ENCODE measurements around the gene NTSR1.

NTSR1 gene

GRCh38 chr20:62762376-62762775 is 53.7 kb downstream of the NTSR1 start:
- no peaks in the 10 kb centered on the region for H3K9me3 ChIP-seq (ENCODE audit: control insufficient read depth in 1 of 2, low read length in 2 of 2)
- H3K27me3 ChIP-seq (ENCODE audit: control insufficient read depth in 1 of 2, insufficient read depth in 2 of 2, low read length in 2 of 2): peaks cover 0 to 3% of the 10 kb centered on the region in 2 donors
- H3K36me3 ChIP-seq (ENCODE audit: control insufficient read depth in 1 of 2, insufficient read depth in 2 of 2, low read length in 2 of 2): no peaks in the 10 kb centered on the region
- H3K9ac ChIP-seq (ENCODE audit: low read depth in 1 of 2, low read length in 2 of 2): no peak overlapping the region
- no peak overlapping the region for H3K4me3 ChIP-seq (ENCODE audit: low read depth in 1 of 2, low read length in 2 of 2)
- no peak overlapping the region for H3K27ac ChIP-seq (ENCODE audit: low read depth, low read length)
- H3K4me1 ChIP-seq (ENCODE audit: control insufficient read depth in 1 of 2, insufficient read depth in 2 of 2, low read length in 2 of 2): peaks cover 0 to 6% of the 10 kb centered on the region in 2 donors

GRCh38 chr20:62762801-62763368 is 54.2 kb downstream of the NTSR1 start:
- no peaks in the 10 kb centered on the region for H3K36me3 ChIP-seq (ENCODE audit: control insufficient read depth in 1 of 2, insufficient read depth in 2 of 2, low read length in 2 of 2)
- H3K9ac ChIP-seq (ENCODE audit: low read depth in 1 of 2, low read length in 2 of 2): no peak overlapping the region
- H3K9me3 ChIP-seq (ENCODE audit: control insufficient read depth in 1 of 2, low read length in 2 of 2): no peaks in the 10 kb centered on the region
- H3K27ac ChIP-seq (ENCODE audit: low read depth, low read length): no peak overlapping the region
- no peaks in the 10 kb centered on the region for H3K27me3 ChIP-seq (ENCODE audit: control insufficient read depth in 1 of 2, insufficient read depth in 2 of 2, low read length in 2 of 2)
- no peak overlapping the region for H3K4me3 ChIP-seq (ENCODE audit: low read depth in 1 of 2, low read length in 2 of 2)
- peaks cover 0 to 6% of the 10 kb centered on the region in 2 donors for H3K4me1 ChIP-seq (ENCODE audit: control insufficient read depth in 1 of 2, insufficient read depth in 2 of 2, low read length in 2 of 2)

- Histone ChIP-seq H3K9ac (ENCODE audit: low read depth in 1 of 2, low read length in 2 of 2) (no peak overlapping the region), H3K27ac (ENCODE audit: low read depth, low read length) (no peak overlapping the region), H3K9me3 (ENCODE audit: control insufficient read depth in 1 of 2, low read length in 2 of 2) (no peaks in the 10 kb centered on the region), H3K36me3 (ENCODE audit: control insufficient read depth in 1 of 2, insufficient read depth in 2 of 2, low read length in 2 of 2) (no peaks in the 10 kb centered on the region), H3K4me3 (ENCODE audit: low read depth in 1 of 2, low read length in 2 of 2) (no peak overlapping the region), H3K27me3 (ENCODE audit: control insufficient read depth in 1 of 2, insufficient read depth in 2 of 2, low read length in 2 of 2) (no peaks in the 10 kb centered on the region), H3K4me1 (ENCODE audit: control insufficient read depth in 1 of 2, insufficient read depth in 2 of 2, low read length in 2 of 2) (peaks cover 3 to 6% of the 10 kb centered on the region in 2 donors)
Observed at GRCh38 chr20:62763404-62763803, 54.8 kb downstream of the NTSR1 start.

- Histone ChIP-seq H3K4me1 (ENCODE audit: control insufficient read depth in 1 of 2, insufficient read depth in 2 of 2, low read length in 2 of 2) (peaks cover 11 to 12% of the 10 kb centered on the region in 2 donors), H3K27ac (ENCODE audit: low read depth, low read length) (no peak overlapping the region), H3K4me3 (ENCODE audit: low read depth in 1 of 2, low read length in 2 of 2) (no peak overlapping the region), H3K9ac (ENCODE audit: low read depth in 1 of 2, low read length in 2 of 2) (no peak overlapping the region), H3K27me3 (ENCODE audit: control insufficient read depth in 1 of 2, insufficient read depth in 2 of 2, low read length in 2 of 2) (no peaks in the 10 kb centered on the region), H3K9me3 (ENCODE audit: control insufficient read depth in 1 of 2, low read length in 2 of 2) (no peaks in the 10 kb centered on the region), H3K36me3 (ENCODE audit: control insufficient read depth in 1 of 2, insufficient read depth in 2 of 2, low read length in 2 of 2) (no peaks in the 10 kb centered on the region)
Observed at GRCh38 chr20:62764156-62764935, 55.7 kb downstream of the NTSR1 start.

DNA sequence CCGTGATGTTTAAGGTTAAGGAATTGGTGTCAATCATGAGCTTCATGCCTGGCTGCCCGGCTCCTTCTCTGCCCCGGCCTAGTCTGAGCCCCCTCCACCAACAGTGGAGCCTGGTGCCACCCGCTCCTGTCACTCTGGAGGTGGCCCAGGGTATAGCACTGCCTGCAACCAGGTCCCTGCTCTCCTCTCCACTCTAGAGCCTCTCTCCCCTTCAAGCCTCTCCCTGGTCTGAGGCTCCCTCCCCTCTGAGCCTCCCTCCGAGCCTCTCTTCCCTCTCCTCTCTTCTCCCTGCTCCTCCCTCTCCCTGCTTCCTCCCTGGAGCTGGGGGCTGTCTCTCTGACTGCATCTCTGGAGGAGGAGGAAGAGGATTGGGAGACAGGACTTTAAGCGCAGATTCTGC is 56.4 kb downstream of the NTSR1 start:
- H3K36me3 ChIP-seq (ENCODE audit: control insufficient read depth in 1 of 2, insufficient read depth in 2 of 2, low read length in 2 of 2): no peaks in the 10 kb centered on the region
- H3K27ac ChIP-seq (ENCODE audit: low read depth, low read length): no peak overlapping the region
- no peaks in the 10 kb centered on the region for H3K27me3 ChIP-seq (ENCODE audit: control insufficient read depth in 1 of 2, insufficient read depth in 2 of 2, low read length in 2 of 2)
- no peak overlapping the region for H3K9ac ChIP-seq (ENCODE audit: low read depth in 1 of 2, low read length in 2 of 2)
- H3K9me3 ChIP-seq (ENCODE audit: control insufficient read depth in 1 of 2, low read length in 2 of 2): no peaks in the 10 kb centered on the region
- no peak overlapping the region for H3K4me3 ChIP-seq (ENCODE audit: low read depth in 1 of 2, low read length in 2 of 2)
- H3K4me1 ChIP-seq (ENCODE audit: control insufficient read depth in 1 of 2, insufficient read depth in 2 of 2, low read length in 2 of 2): peaks cover 11 to 12% of the 10 kb centered on the region in 2 donors

- no peaks in the 10 kb centered on the region for H3K9me3 ChIP-seq (ENCODE audit: control insufficient read depth in 1 of 2, low read length in 2 of 2)
- H3K9ac ChIP-seq (ENCODE audit: low read depth in 1 of 2, low read length in 2 of 2): no peak overlapping the region
- no peaks in the 10 kb centered on the region for H3K36me3 ChIP-seq (ENCODE audit: control insufficient read depth in 1 of 2, insufficient read depth in 2 of 2, low read length in 2 of 2)
- H3K27ac ChIP-seq (ENCODE audit: low read depth, low read length): no peak overlapping the region
- no peak overlapping the region for H3K4me3 ChIP-seq (ENCODE audit: low read depth in 1 of 2, low read length in 2 of 2)
- no peaks in the 10 kb centered on the region for H3K27me3 ChIP-seq (ENCODE audit: control insufficient read depth in 1 of 2, insufficient read depth in 2 of 2, low read length in 2 of 2)
- peaks cover 11 to 12% of the 10 kb centered on the region in 2 donors for H3K4me1 ChIP-seq (ENCODE audit: control insufficient read depth in 1 of 2, insufficient read depth in 2 of 2, low read length in 2 of 2)
Observed at GRCh38 chr20:62765432-62766070, 56.9 kb downstream of the NTSR1 start.

DNA sequence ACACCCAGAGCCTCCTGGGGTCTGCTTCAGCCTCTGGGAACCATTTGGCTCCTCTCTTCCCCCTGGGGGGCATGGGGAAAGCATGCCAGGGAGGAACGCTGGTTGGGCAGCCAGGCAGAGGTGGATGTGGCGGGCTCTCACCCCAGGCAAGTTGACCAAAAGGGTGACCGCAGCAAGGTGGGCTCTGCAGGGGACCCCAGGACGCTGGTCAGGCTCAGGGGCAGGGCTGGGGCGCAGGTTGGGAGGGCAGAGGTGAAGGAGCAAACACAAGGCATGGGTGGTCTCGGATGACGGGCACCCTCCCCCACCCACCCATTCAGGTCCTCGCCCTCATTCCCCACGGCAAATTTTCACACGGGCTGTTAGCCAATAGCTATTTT is 57.4 kb downstream of the NTSR1 start:
- Histone ChIP-seq H3K4me1 (ENCODE audit: control insufficient read depth in 1 of 2, insufficient read depth in 2 of 2, low read length in 2 of 2) (peaks cover 11 to 12% of the 10 kb centered on the region in 2 donors), H3K9me3 (ENCODE audit: control insufficient read depth in 1 of 2, low read length in 2 of 2) (no peaks in the 10 kb centered on the region), H3K27me3 (ENCODE audit: control insufficient read depth in 1 of 2, insufficient read depth in 2 of 2, low read length in 2 of 2) (no peaks in the 10 kb centered on the region), H3K27ac (ENCODE audit: low read depth, low read length) (no peak overlapping the region), H3K9ac (ENCODE audit: low read depth in 1 of 2, low read length in 2 of 2) (no peak overlapping the region), H3K36me3 (ENCODE audit: control insufficient read depth in 1 of 2, insufficient read depth in 2 of 2, low read length in 2 of 2) (no peaks in the 10 kb centered on the region), H3K4me3 (ENCODE audit: low read depth in 1 of 2, low read length in 2 of 2) (no peak overlapping the region)

DNA sequence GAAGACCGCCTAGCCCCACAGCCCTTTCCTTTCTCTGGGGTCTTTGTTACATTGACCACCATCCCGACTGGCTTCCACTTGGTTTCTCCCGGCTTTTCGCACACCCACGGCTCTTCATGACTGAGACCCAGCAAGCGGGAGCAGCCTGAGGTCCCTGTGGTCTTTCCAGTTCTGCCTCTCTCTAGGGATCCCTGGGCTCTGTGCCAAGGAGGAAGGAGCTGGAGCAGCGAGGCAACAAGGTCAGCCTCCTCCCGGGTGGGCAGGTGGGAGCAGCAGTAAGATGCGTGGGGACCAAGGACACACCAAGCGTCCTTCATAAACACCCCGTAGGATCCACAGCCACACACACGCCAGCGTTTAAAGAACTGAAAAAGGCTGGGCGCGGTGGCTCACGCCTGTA is 58.1 kb downstream of the NTSR1 start:
- Histone ChIP-seq H3K4me1 (ENCODE audit: control insufficient read depth in 1 of 2, insufficient read depth in 2 of 2, low read length in 2 of 2) (peaks cover 11 to 12% of the 10 kb centered on the region in 2 donors), H3K9me3 (ENCODE audit: control insufficient read depth in 1 of 2, low read length in 2 of 2) (no peaks in the 10 kb centered on the region), H3K27me3 (ENCODE audit: control insufficient read depth in 1 of 2, insufficient read depth in 2 of 2, low read length in 2 of 2) (no peaks in the 10 kb centered on the region), H3K36me3 (ENCODE audit: control insufficient read depth in 1 of 2, insufficient read depth in 2 of 2, low read length in 2 of 2) (no peaks in the 10 kb centered on the region), H3K9ac (ENCODE audit: low read depth in 1 of 2, low read length in 2 of 2) (no peak overlapping the region), H3K27ac (ENCODE audit: low read depth, low read length) (no peak overlapping the region), H3K4me3 (ENCODE audit: low read depth in 1 of 2, low read length in 2 of 2) (no peak overlapping the region)

GRCh38 chr20:62768234-62768546 is 59.6 kb downstream of the NTSR1 start:
- H3K9me3 ChIP-seq (ENCODE audit: control insufficient read depth in 1 of 2, low read length in 2 of 2): no peaks in the 10 kb centered on the region
- no peaks in the 10 kb centered on the region for H3K36me3 ChIP-seq (ENCODE audit: control insufficient read depth in 1 of 2, insufficient read depth in 2 of 2, low read length in 2 of 2)
- H3K27ac ChIP-seq (ENCODE audit: low read depth, low read length): no peak overlapping the region
- peaks cover 16% of the 10 kb centered on the region in 2 donors for H3K4me1 ChIP-seq (ENCODE audit: control insufficient read depth in 1 of 2, insufficient read depth in 2 of 2, low read length in 2 of 2)
- H3K9ac ChIP-seq (ENCODE audit: low read depth in 1 of 2, low read length in 2 of 2): peak overlapping the region in 1 of 2 donors; percentile 12
- H3K27me3 ChIP-seq (ENCODE audit: control insufficient read depth in 1 of 2, insufficient read depth in 2 of 2, low read length in 2 of 2): no peaks in the 10 kb centered on the region
- no peak overlapping the region for H3K4me3 ChIP-seq (ENCODE audit: low read depth in 1 of 2, low read length in 2 of 2)

- H3K4me3 ChIP-seq (ENCODE audit: low read depth in 1 of 2, low read length in 2 of 2): peak overlapping the region in 1 of 2 donors; percentile 48
- peaks cover 18 to 20% of the 10 kb centered on the region in 2 donors for H3K4me1 ChIP-seq (ENCODE audit: control insufficient read depth in 1 of 2, insufficient read depth in 2 of 2, low read length in 2 of 2)
- no peaks in the 10 kb centered on the region for H3K27me3 ChIP-seq (ENCODE audit: control insufficient read depth in 1 of 2, insufficient read depth in 2 of 2, low read length in 2 of 2)
- H3K27ac ChIP-seq (ENCODE audit: low read depth, low read length): no peak overlapping the region
- no peaks in the 10 kb centered on the region for H3K36me3 ChIP-seq (ENCODE audit: control insufficient read depth in 1 of 2, insufficient read depth in 2 of 2, low read length in 2 of 2)
- peak overlapping the region in 1 of 2 donors; percentile 32 for H3K9ac ChIP-seq (ENCODE audit: low read depth in 1 of 2, low read length in 2 of 2)
- no peaks in the 10 kb centered on the region for H3K9me3 ChIP-seq (ENCODE audit: control insufficient read depth in 1 of 2, low read length in 2 of 2)
Observed at GRCh38 chr20:62768551-62769287, 60.1 kb downstream of the NTSR1 start.
